Mucosa of descending colon (tissue), 3 donors: ENCODE data around the gene VPS37C. TPM values are rescaled to one million over a fixed set of nuclear protein-coding genes. Genes with fewer than 3 reads are reported as not detected.

Experiments
- ATAC-seq: fragments of 200-7000 bp; cut with Tn5 transposase; one replicate; pipeline ENCODE4 v1.9.1; 2020; ENCODE audit warnings: mild to moderate bottlenecking, moderate library complexity
- DNase-seq, 3 donors: peaks; one replicate each; pipeline ENCODE4 v3.0.0-alpha.2; 2020
- H3K36me3 ChIP-seq: fragments of 200-600 bp; one replicate; pipeline ENCODE4 v1.8.0; 2021; ENCODE audit warnings: low read depth, mild to moderate bottlenecking
- H3K4me1 ChIP-seq: fragments of 200-600 bp; one replicate; pipeline ENCODE4 v1.8.0; 2021; ENCODE audit warnings: low read depth, mild to moderate bottlenecking
- H3K4me3 ChIP-seq: fragments of 200-600 bp; one replicate; pipeline ENCODE4 v1.8.0; 2021; ENCODE audit warnings: mild to moderate bottlenecking
- H3K9me3 ChIP-seq: fragments of 200-600 bp; one replicate; pipeline ENCODE4 v1.8.0; 2021; ENCODE audit warnings: mild to moderate bottlenecking
- intact Hi-C, 2 donors: fragments of 100-400 bp; cut with DNase I in 1 of 2; cut with micrococcal nuclease in 1 of 2; formaldehyde crosslinking; loops; one replicate each; pipeline versions ENCODE4 v1.11.0 to v1.11.1; 2022; cut with DNase I, micrococcal nuclease
- total RNA-seq, 3 donors: library from RNA; stranded (reverse); fragmentation: NEBNext Ultra II Directional in 2 of 3; extraction: Animal tissue kit (Norgen Biotek cat#: 25700) in 2 of 3; gene quantifications; one replicate each; pipeline versions ENCODE4 v1.2.1 to v1.2.4, GENCODE V29; 2021 to 2023
- TF ChIP-seq, protein P1 (sequence below): fragments of 200-600 bp; IDR thresholded peaks from one replicate; pipeline ENCODE4 v1.8.0; 2022; ENCODE audit warnings: antibody characterized with exemption, mild to moderate bottlenecking
- donor health status: DM: no; HTN: no; CAD: no; lungs with moderate emphysema.
- donor health status: DM: no; HTN: no; CAD: no.
- donor health status: DM: no; HTN: yes; CAD: no.

VPS37C gene
- total RNA-seq, 3 donors from 2014 or later, result 28.5 to 30.8 (median 28.5) TPM

DNA sequence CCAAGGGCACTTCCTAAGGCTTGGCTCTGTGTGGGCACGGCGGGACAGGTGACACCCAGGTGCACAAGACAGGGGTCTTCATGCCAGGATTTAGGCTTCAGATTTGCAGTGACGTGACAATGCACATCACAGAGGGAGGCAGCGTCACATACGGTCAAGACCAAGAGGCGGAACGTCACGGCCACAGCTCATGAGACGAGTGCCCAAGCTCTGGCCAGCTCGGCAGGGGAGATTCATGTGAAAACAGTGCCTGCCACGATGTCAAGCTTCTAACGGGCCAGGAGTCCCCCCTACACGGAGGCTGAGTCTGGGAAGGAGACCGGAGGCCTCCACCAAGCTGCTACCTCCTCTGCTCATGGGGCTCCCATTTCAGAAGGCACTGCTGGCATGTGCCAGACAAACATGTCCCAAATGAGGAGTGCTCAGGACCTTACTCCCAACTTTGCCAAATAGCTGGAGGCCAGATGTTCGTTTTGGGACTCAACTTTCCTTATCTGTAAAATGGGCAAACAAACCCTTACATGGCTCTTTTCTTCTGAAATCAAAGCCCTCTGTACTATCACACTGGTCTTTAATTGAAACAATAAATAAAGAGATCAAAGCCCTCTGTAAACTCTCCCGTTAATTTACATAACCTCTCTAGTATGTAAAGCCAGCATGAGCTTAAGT is 16.6 kb downstream of the VPS37C start:
- TF ChIP-seq, protein P1, sequence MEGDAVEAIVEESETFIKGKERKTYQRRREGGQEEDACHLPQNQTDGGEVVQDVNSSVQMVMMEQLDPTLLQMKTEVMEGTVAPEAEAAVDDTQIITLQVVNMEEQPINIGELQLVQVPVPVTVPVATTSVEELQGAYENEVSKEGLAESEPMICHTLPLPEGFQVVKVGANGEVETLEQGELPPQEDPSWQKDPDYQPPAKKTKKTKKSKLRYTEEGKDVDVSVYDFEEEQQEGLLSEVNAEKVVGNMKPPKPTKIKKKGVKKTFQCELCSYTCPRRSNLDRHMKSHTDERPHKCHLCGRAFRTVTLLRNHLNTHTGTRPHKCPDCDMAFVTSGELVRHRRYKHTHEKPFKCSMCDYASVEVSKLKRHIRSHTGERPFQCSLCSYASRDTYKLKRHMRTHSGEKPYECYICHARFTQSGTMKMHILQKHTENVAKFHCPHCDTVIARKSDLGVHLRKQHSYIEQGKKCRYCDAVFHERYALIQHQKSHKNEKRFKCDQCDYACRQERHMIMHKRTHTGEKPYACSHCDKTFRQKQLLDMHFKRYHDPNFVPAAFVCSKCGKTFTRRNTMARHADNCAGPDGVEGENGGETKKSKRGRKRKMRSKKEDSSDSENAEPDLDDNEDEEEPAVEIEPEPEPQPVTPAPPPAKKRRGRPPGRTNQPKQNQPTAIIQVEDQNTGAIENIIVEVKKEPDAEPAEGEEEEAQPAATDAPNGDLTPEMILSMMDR, result no peak
- ATAC-seq, result no peak
- Histone ChIP-seq H3K9me3 (no peaks in the 10 kb centered on the region), H3K36me3 (no peaks in the 10 kb centered on the region), H3K4me1 (peaks cover 20% of the 10 kb centered on the region), H3K4me3 (no peak overlapping the region)
- intact Hi-C loops, result no loop called here
- no peak for DNase-seq

DNA sequence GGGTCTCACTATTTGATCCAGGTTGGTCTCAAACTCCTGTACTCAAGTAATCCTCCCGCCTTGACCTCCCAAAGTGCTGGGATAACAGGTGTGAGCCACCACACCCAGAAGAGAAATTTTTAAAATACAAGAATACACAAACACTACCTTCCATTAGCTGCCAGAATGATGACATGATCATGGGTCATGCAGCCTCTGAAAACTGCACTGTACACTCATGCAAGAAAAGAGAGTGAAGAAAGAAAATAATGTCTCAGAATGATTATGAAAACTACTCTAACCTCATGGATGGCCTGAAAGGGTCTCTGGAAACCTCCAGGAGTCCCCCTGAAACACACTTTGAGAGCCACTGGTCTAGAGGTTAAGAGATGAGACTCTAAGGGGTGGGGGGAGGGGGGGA is 18.8 kb downstream of the VPS37C start:
- peaks cover 16% of the 10 kb centered on the region for H3K4me1 ChIP-seq
- ATAC-seq, result no peak
- intact Hi-C loops, result no loop called here
- TF ChIP-seq, protein P1, result no peak
- H3K4me3 ChIP-seq, result no peak overlapping the region
- no peak for DNase-seq
- no peaks in the 10 kb centered on the region for H3K36me3 ChIP-seq
- no peaks in the 10 kb centered on the region for H3K9me3 ChIP-seq

DNA sequence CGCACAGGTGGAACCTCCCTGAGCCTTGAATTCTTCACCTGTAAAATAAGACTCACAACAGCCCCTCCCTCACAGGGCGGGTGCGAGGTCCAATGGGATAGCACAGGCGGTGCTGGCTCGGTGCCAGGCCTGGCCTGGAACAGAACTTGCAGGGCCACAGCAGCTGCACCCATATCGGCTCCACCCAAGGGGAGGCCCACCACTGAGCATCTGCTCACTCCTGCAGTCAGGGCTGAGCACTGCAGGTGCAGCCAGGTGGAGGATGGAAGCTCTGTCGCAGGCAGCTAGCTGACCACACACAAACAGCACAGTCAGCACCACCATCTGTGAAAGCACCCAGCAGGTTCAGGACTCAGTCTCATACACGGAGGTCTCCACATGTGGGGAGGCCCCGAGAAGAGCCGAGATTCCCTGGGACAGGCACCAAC is 19.6 kb downstream of the VPS37C start:
- intact Hi-C loops, result no loop called here
- peaks cover 16% of the 10 kb centered on the region for H3K4me1 ChIP-seq
- ATAC-seq (peak; percentile 96), DNase-seq (peak; percentile 95 to 97 (median 95))
- TF ChIP-seq, protein P1, result no peak
- H3K9me3 ChIP-seq, result no peaks in the 10 kb centered on the region
- H3K4me3 ChIP-seq, result no peak overlapping the region
- no peaks in the 10 kb centered on the region for H3K36me3 ChIP-seq

DNA sequence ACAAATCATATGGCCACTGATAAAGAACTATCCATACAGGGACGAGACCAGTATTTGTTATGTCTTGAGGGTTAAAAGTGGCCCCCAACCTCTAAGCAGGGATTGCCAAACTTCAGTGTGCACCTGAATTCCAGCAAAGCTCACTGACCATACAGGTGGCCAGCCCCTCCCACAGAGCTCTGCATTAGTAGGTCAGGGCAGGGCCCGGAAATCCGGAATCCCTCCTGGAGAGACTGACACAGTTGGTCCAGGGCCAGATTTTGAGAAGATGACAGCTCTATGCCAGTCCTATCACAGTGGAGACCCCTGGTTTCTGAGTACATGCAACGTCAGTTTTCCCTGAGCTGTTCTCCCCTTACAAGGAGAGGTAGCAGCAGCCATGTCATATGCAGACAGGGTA is 20.8 kb downstream of the VPS37C start:
- intact Hi-C loops, result no loop called here
- no peak for ATAC-seq
- TF ChIP-seq, protein P1, result no peak
- DNase-seq, result peak in 2 of 3 donors; percentile 33 to 36
- Histone ChIP-seq H3K36me3 (no peaks in the 10 kb centered on the region), H3K4me3 (no peak overlapping the region), H3K4me1 (peaks cover 16% of the 10 kb centered on the region), H3K9me3 (no peaks in the 10 kb centered on the region)

DNA sequence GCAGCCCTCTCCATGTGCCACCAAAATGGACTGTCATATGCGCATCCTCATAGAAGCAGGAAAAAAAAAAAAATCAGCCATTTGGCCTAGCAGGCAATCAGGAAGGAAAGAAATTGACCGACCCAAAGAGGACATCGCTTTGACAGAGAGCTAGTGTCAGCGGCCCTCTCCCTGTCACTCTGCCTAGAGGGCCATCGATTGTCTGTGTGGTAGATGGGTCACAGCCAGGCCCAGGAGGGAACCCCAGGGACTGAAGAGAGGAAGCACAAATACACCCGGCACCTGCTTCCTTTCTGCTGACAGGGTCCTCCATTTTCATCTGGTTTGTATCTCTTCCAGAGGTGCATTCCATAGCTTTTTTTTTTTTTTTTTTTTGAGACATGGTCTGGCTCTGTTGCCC is 21.8 kb downstream of the VPS37C start:
- no peak overlapping the region for H3K4me3 ChIP-seq
- DNase-seq (peak in 1 of 3 donors; percentile 9), ATAC-seq (no peak)
- no peaks in the 10 kb centered on the region for H3K9me3 ChIP-seq
- H3K4me1 ChIP-seq, result peaks cover 16% of the 10 kb centered on the region
- intact Hi-C loops, result no loop called here
- H3K36me3 ChIP-seq, result no peaks in the 10 kb centered on the region
- TF ChIP-seq, protein P1, result no peak
